ENCODE results near the gene AMDHD2. TPM values are rescaled to one million over a fixed set of nuclear protein-coding genes. Genes with fewer than 3 reads are reported as not detected.

Gene AMDHD2
- total RNA-seq, 1 experiment from 2014 or later, result 50.3 TPM

GRCh38 chr16:2515180-2515851 is 4.9 kb upstream of the AMDHD2 start:
- Histone ChIP-seq H3K79me2 (ENCODE audit: low read length) (peaks cover 57% of the 10 kb centered on the region), H4K20me1 (ENCODE audit: low read length) (peaks cover 40% of the 10 kb centered on the region), H3K9me2 (replicated peaks; ENCODE audit: low read length) (no peaks in the 10 kb centered on the region), H3K27me3 (ENCODE audit: low read length) (no peaks in the 10 kb centered on the region), H3K4me1 (ENCODE audit: insufficient read depth, low read length) (peaks cover 30% of the 10 kb centered on the region), H3F3A (ENCODE audit: low read length, unreplicated experiment) (no peaks in the 10 kb centered on the region), H3K4me2 (ENCODE audit: low read length) (peak overlapping the region; percentile 99), H3K9ac (ENCODE audit: low read length) (peak overlapping the region; percentile 90), H3K36me3 (ENCODE audit: low read depth, low read length) (no peaks in the 10 kb centered on the region), H3K4me3 (ENCODE audit: low read length) (peak overlapping the region; percentile 81), H3K9me3 (ENCODE audit: low read length) (no peaks in the 10 kb centered on the region), H2AFZ (ENCODE audit: low read length) (no peak overlapping the region), H3K27ac (ENCODE audit: low read length) (no peak overlapping the region)
- intact Hi-C loops (cut with micrococcal nuclease), result no loop called here
- TSS peak; percentile 42 for BruUV-seq (replicated peaks)
- ATAC-seq, result no peak
- POLR2A ChIA-PET (ENCODE audit: unreplicated experiment), result no interaction called here
- DNase-seq, result no peak
- CTCF ChIA-PET, result no interaction called here
- TF ChIP-seq CTCF (conservative IDR thresholded peaks at IDR 0.05; ENCODE audit: low read depth, low read length) (no peak), EZH2phosphoT487 (IDR thresholded peaks at IDR 0.05; ENCODE audit: borderline replicate concordance, low read length) (no peak), EZH2 (IDR thresholded peaks at IDR 0.05; ENCODE audit: low read length, unreplicated experiment) (no peak)

- no peak overlapping the region for H3K27ac ChIP-seq (ENCODE audit: low read length)
- H3K79me2 ChIP-seq (ENCODE audit: low read length), result peaks cover 68% of the 10 kb centered on the region
- peaks cover 34% of the 10 kb centered on the region for H3K4me1 ChIP-seq (ENCODE audit: insufficient read depth, low read length)
- no peaks in the 10 kb centered on the region for H3K27me3 ChIP-seq (ENCODE audit: low read length)
- no peaks in the 10 kb centered on the region for H3K36me3 ChIP-seq (ENCODE audit: low read depth, low read length)
- no peak overlapping the region for H3K9ac ChIP-seq (ENCODE audit: low read length)
- H3K4me2 ChIP-seq (ENCODE audit: low read length), result peak overlapping the region; percentile 99; the same call in 1 of the 2 replicates
- ChIA-PET CTCF (no interaction called here), POLR2A (ENCODE audit: unreplicated experiment) (no interaction called here)
- H3K4me3 ChIP-seq (ENCODE audit: low read length), result no peak overlapping the region
- no peaks in the 10 kb centered on the region for H3F3A ChIP-seq (ENCODE audit: low read length, unreplicated experiment)
- no peaks in the 10 kb centered on the region for H3K9me3 ChIP-seq (ENCODE audit: low read length)
- TF ChIP-seq EZH2 (IDR thresholded peaks at IDR 0.05; ENCODE audit: low read length, unreplicated experiment) (no peak), CTCF (conservative IDR thresholded peaks at IDR 0.05; ENCODE audit: low read depth, low read length) (no peak), EZH2phosphoT487 (IDR thresholded peaks at IDR 0.05; ENCODE audit: borderline replicate concordance, low read length) (no peak)
- H2AFZ ChIP-seq (ENCODE audit: low read length), result no peak overlapping the region
- ATAC-seq (no peak), DNase-seq (no peak)
- H4K20me1 ChIP-seq (ENCODE audit: low read length), result peaks cover 40% of the 10 kb centered on the region
- intact Hi-C loops (cut with micrococcal nuclease), result no loop called here
- no TSS peak for BruUV-seq (replicated peaks)
- H3K9me2 ChIP-seq (replicated peaks; ENCODE audit: low read length), result no peaks in the 10 kb centered on the region
Measured at GRCh38 chr16:2516391-2517240, 3.6 kb upstream of the AMDHD2 start.

All from PC-3 (cell line).